Fibroblast of lung (primary cell): ENCODE measurements around the gene RAB37. TPM values are rescaled to one million over a fixed set of nuclear protein-coding genes. Genes with fewer than 3 reads are reported as not detected.

Experiments
- DNase-seq, 2 donors: peaks; one replicate each; pipeline versions ENCODE4 v3.0.0 to v3.0.0-alpha.2; 2010; ENCODE audit warnings: low read depth in 2 of 2
- H2AFZ ChIP-seq: 2 replicates; pipeline ENCODE4 v1.5.1; 2012; ENCODE audit warnings: low read length, control low read depth, inconsistent platforms
- H3K27ac ChIP-seq: 2 replicates; pipeline ENCODE4 v1.5.1; 2011; ENCODE audit warnings: low read length, control low read depth; ENCODE audit not compliant: insufficient read depth
- H3K27me3 ChIP-seq: 2 replicates; pipeline ENCODE4 v1.5.1; 2011; ENCODE audit warnings: mild to moderate bottlenecking, low read length; ENCODE audit not compliant: control insufficient read depth, insufficient read depth
- H3K36me3 ChIP-seq: 2 replicates; pipeline ENCODE4 v1.5.1; 2011; ENCODE audit warnings: low read length; ENCODE audit not compliant: control insufficient read depth, insufficient read depth
- H3K4me1 ChIP-seq: 2 replicates; pipeline ENCODE4 v1.5.1; 2011; ENCODE audit warnings: low read length; ENCODE audit not compliant: control insufficient read depth, insufficient read depth; ENCODE audit errors: extremely low read depth
- H3K4me2 ChIP-seq: 2 replicates; pipeline ENCODE4 v1.5.1; 2011; ENCODE audit warnings: low read length, control low read depth; ENCODE audit not compliant: insufficient read depth; ENCODE audit errors: extremely low read depth
- H3K4me3 ChIP-seq, 4 experiments: fragments of 200-600 bp in 1 of 4; sonication (generic) in 1 of 4; replicated peaks in 1 of 4; 2 replicates each; pipeline ENCODE4 v1.5.1; 2011 to 2016; ENCODE audit warnings: low read length in 4 of 4, low read depth in 3 of 4, mild to moderate bottlenecking in 3 of 4, control low read depth in 2 of 4, inconsistent platforms in 1 of 4, mixed read lengths in 1 of 4; ENCODE audit not compliant: insufficient read depth in 1 of 4; ENCODE audit errors: control extremely low read depth in 1 of 4
- H3K79me2 ChIP-seq: 2 replicates; pipeline ENCODE4 v1.5.1; 2012; ENCODE audit warnings: mild to moderate bottlenecking, low read length, inconsistent platforms; ENCODE audit not compliant: control insufficient read depth, insufficient read depth
- H3K9ac ChIP-seq: 2 replicates; pipeline ENCODE4 v1.5.1; 2011; ENCODE audit warnings: mild to moderate bottlenecking, low read length, control low read depth; ENCODE audit not compliant: insufficient read depth
- H3K9me3 ChIP-seq: 2 replicates; pipeline ENCODE4 v1.5.1; 2012; ENCODE audit warnings: low read depth, low read length; ENCODE audit not compliant: control insufficient read depth, insufficient read depth
- H4K20me1 ChIP-seq: 2 replicates; pipeline ENCODE4 v1.5.1; 2011; ENCODE audit warnings: low read length; ENCODE audit not compliant: control insufficient read depth, insufficient read depth; ENCODE audit errors: extremely low read depth
- CTCF ChIP-seq, 2 donors: IDR thresholded peaks in 1 of 2; conservative IDR thresholded peaks in 1 of 2; 1 replicate in 1 of 2; 2 replicates in 1 of 2; pipeline ENCODE4 v1.5.1; 2011 to 2012; ENCODE audit warnings: low read length in 2 of 2, control low read depth in 1 of 2, inconsistent platforms in 1 of 2, low read depth in 1 of 2, mild to moderate bottlenecking in 1 of 2
- EZH2 ChIP-seq: IDR thresholded peaks from 2 replicates; pipeline ENCODE4 v1.5.1; 2012; ENCODE audit warnings: low read length, control low read depth, mild to moderate bottlenecking; ENCODE audit errors: missing control alignments
- polyA plus RNA-seq, 2 donors: library from polyadenylated mRNA; depleted of rRNA in 1 of 2; stranded (reverse) in 1 of 2; unstranded in 1 of 2; fragments of >200 nt; gene quantifications; 2 replicates each; pipeline ENCODE4 v1.2.1, GENCODE V29; 2011 to 2012; ENCODE audit warnings: missing spikeins in 1 of 2
- total RNA-seq: library from RNA; depleted of rRNA; stranded (reverse); fragments of >200 nt; gene quantifications from 2 replicates; pipeline ENCODE4 v1.2.1, GENCODE V29; 2014

RAB37 gene
- total and polyA plus RNA-seq, 2 donors (not counting 1 experiment from before 2014, with no cell fraction given): 0.65 to 0.66 TPM

GRCh38 chr17:74785096-74785980, 48.3 kb downstream of the RAB37 start:
- H3K36me3 ChIP-seq: peaks cover 3% of the 10 kb centered on the region
- no peaks in the 10 kb centered on the region for H3K79me2 ChIP-seq
- no peak overlapping the region for H3K4me2 ChIP-seq
- H2AFZ ChIP-seq: no peak overlapping the region
- no peak overlapping the region for H3K27ac ChIP-seq
- H3K9ac ChIP-seq: no peak overlapping the region
- no peaks in the 10 kb centered on the region for H4K20me1 ChIP-seq
- no peaks in the 10 kb centered on the region for H3K9me3 ChIP-seq
- no peaks in the 10 kb centered on the region for H3K27me3 ChIP-seq
- TF ChIP-seq CTCF (conservative IDR thresholded peaks at IDR 0.05 in 1 of 2, IDR thresholded peaks at IDR 0.05 in 1 of 2; ENCODE audit: low read depth in 1 of 2, low read length in 2 of 2) (no peak), EZH2 (no peak)
- no peaks in the 10 kb centered on the region for H3K4me1 ChIP-seq
- no peak overlapping the region for H3K4me3 ChIP-seq
- no peak for DNase-seq

GRCh38 chr17:74785981-74786360, 48.9 kb downstream of the RAB37 start:
- no peak overlapping the region for H3K9ac ChIP-seq
- H3K4me2 ChIP-seq: no peak overlapping the region
- H3K4me3 ChIP-seq: no peak overlapping the region
- H3K27me3 ChIP-seq: no peaks in the 10 kb centered on the region
- H3K27ac ChIP-seq: no peak overlapping the region
- H3K4me1 ChIP-seq: no peaks in the 10 kb centered on the region
- DNase-seq: no peak
- H2AFZ ChIP-seq: no peak overlapping the region
- no peak for TF ChIP-seq CTCF (conservative IDR thresholded peaks at IDR 0.05 in 1 of 2, IDR thresholded peaks at IDR 0.05 in 1 of 2; ENCODE audit: low read depth in 1 of 2, low read length in 2 of 2)
- no peak for TF ChIP-seq EZH2
- no peaks in the 10 kb centered on the region for H3K9me3 ChIP-seq
- no peaks in the 10 kb centered on the region for H4K20me1 ChIP-seq
- H3K36me3 ChIP-seq: peaks cover 3% of the 10 kb centered on the region
- no peaks in the 10 kb centered on the region for H3K79me2 ChIP-seq

GRCh38 chr17:74786431-74787055, 49.5 kb downstream of the RAB37 start:
- Histone ChIP-seq H3K27ac (no peak overlapping the region), H3K9me3 (no peaks in the 10 kb centered on the region), H4K20me1 (no peaks in the 10 kb centered on the region), H3K36me3 (peaks cover 3% of the 10 kb centered on the region), H3K4me1 (no peaks in the 10 kb centered on the region), H3K4me3 (no peak overlapping the region), H3K79me2 (no peaks in the 10 kb centered on the region), H3K9ac (no peak overlapping the region), H3K4me2 (no peak overlapping the region), H2AFZ (no peak overlapping the region), H3K27me3 (no peaks in the 10 kb centered on the region)
- no peak for DNase-seq
- TF ChIP-seq EZH2 (no peak), CTCF (conservative IDR thresholded peaks at IDR 0.05 in 1 of 2, IDR thresholded peaks at IDR 0.05 in 1 of 2; ENCODE audit: low read depth in 1 of 2, low read length in 2 of 2) (no peak)
